Smooth muscle cell (in vitro differentiated cells): Measurements from ENCODE around the gene VPS13D. TPM values are rescaled to one million over a fixed set of nuclear protein-coding genes. Genes with fewer than 3 reads are reported as not detected.

Experiments used
- DNase-seq: peaks from one replicate; lab custom pipeline; 2025; ENCODE audit not compliant: unreplicated experiment; lab: John Stamatoyannopoulos, UW
- H2AFZ ChIP-seq: fragments of 200-600 bp; sonication (generic); 2 replicates; pipeline ENCODE4 v1.6.0; 2016; ENCODE audit warnings: antibody characterized with exemption, low read depth, mild to moderate bottlenecking
- H3F3A ChIP-seq: fragments of 200-600 bp; sonication (generic); 2 replicates; pipeline ENCODE4 v1.6.0; 2017; ENCODE audit warnings: antibody characterized with exemption, low read depth
- H3K27ac ChIP-seq: fragments of 200-600 bp; sonication (generic); 2 replicates; pipeline ENCODE4 v1.5.1; 2016; ENCODE audit warnings: low read depth, mild to moderate bottlenecking
- H3K27me3 ChIP-seq: fragments of 200-600 bp; sonication (generic); 2 replicates; pipeline ENCODE4 v1.6.1; 2016; ENCODE audit warnings: low read depth, mild to moderate bottlenecking
- H3K36me3 ChIP-seq: fragments of 200-600 bp; sonication (generic); 2 replicates; pipeline ENCODE4 v1.5.1; 2016; ENCODE audit warnings: low read depth
- H3K4me1 ChIP-seq: fragments of 200-600 bp; sonication (generic); 2 replicates; pipeline ENCODE4 v1.5.1; 2016; ENCODE audit warnings: low read depth
- H3K4me2 ChIP-seq: fragments of 200-600 bp; sonication (generic); 2 replicates; pipeline ENCODE4 v1.6.0; 2016; ENCODE audit warnings: mild to moderate bottlenecking
- H3K4me3 ChIP-seq: fragments of 200-600 bp; sonication (generic); 2 replicates; pipeline ENCODE4 v1.5.1; 2016; ENCODE audit warnings: mild to moderate bottlenecking
- H3K79me2 ChIP-seq: fragments of 200-600 bp; sonication (generic); 2 replicates; pipeline ENCODE4 v1.6.0; 2016; ENCODE audit warnings: low read depth, mild to moderate bottlenecking
- H3K9ac ChIP-seq: fragments of 200-600 bp; sonication (generic); 2 replicates; pipeline ENCODE4 v1.6.0; 2016; ENCODE audit warnings: low read depth
- H3K9me3 ChIP-seq: fragments of 200-600 bp; sonication (generic); replicated peaks from 2 replicates; pipeline ENCODE4 v1.5.1; 2016; ENCODE audit warnings: low read depth
- H4K20me1 ChIP-seq: fragments of 200-600 bp; sonication (generic); 2 replicates; pipeline ENCODE4 v1.6.0; 2016; ENCODE audit warnings: low read depth
- CTCF ChIP-seq: fragments of 200-600 bp; sonication (generic); IDR thresholded peaks from 2 replicates; pipeline ENCODE4 v1.5.1; 2017; ENCODE audit warnings: borderline replicate concordance, mild to moderate bottlenecking, antibody characterized with exemption; ENCODE audit not compliant: insufficient read depth, poor library complexity, severe bottlenecking
- WGBS: methylation state at CpG from one replicate; pipeline ENCODE4 v1.1.7; 2016; ENCODE audit warnings: low lambda C conversion rate; 5-methylcytosine and 5-hydroxymethylcytosine counted together
- polyA plus RNA-seq: library from polyadenylated mRNA; unstranded; fragments of >200 nt; fragmentation: Nextera tagmentation; extraction: Ambion mirVana; gene quantifications from 2 replicates; pipeline ENCODE4 v1.2.1, GENCODE V29; 2016
- total RNA-seq: library from RNA; depleted of rRNA; stranded (reverse); fragments of >200 nt; gene quantifications from 2 replicates; pipeline ENCODE4 v1.2.3, GENCODE V29; 2014

VPS13D gene
- total and polyA plus RNA-seq, 2 experiments from 2014 or later, result 3.5 to 20.0 TPM

DNA sequence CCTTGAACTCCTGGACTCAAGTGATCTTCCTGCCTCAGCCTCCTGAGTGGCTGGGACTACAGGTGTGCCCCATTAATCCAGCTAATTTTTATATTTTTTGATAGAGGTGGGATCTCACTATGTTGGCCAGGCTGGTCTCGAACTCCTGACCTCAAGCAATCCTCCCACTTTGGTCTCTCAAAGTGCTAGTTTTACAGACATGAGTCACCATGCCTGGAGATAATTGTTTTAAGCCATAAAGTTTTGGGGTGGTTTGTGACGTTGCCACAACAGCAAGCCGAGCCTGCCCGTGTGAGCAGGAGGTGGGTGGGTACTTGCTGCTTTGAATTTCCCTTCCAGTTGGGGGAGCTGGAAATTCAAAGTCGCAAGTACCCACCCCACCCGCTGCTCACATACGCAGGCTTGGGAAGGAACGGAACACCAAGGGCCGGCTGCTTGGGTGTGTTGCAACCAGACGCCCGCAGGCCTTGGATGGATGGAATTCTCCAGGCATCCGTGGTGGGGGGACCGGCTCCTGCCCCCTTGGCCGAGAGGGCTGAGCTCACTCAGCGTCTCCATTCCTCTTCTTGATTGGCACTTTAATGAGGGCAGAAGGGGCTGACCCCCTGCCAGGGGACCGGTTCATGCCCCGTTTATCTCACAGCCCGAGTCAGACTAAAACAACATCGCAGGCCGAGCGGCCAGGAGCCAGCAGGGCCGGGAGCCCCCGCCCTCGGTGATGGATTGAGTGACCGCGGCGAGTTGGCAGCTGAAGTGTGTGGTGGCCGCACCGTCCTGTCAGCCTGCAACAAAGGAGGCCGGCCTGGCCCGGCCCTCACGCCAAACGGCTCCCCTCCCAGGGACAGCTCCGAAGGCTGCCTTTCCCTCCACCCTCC lies 310.1 kb downstream of the VPS13D start:
- no peaks in the 10 kb centered on the region for H3K79me2 ChIP-seq
- H3K4me1 ChIP-seq, result peaks cover 23% of the 10 kb centered on the region
- H3K4me2 ChIP-seq, result peak overlapping the region; percentile 76
- peaks cover 8% of the 10 kb centered on the region for H3F3A ChIP-seq
- H3K27me3 ChIP-seq, result peaks cover 10% of the 10 kb centered on the region
- no peak for TF ChIP-seq CTCF
- no peak for DNase-seq
- no peak overlapping the region for H3K27ac ChIP-seq
- WGBS, result 7% methylated on average over 34 of the region's 34 CpGs
- H3K9ac ChIP-seq, result no peak overlapping the region
- no peaks in the 10 kb centered on the region for H4K20me1 ChIP-seq
- no peak overlapping the region for H3K4me3 ChIP-seq
- H3K36me3 ChIP-seq, result no peaks in the 10 kb centered on the region
- no peak overlapping the region for H2AFZ ChIP-seq
- H3K9me3 ChIP-seq, result peaks cover 3% of the 10 kb centered on the region

DNA sequence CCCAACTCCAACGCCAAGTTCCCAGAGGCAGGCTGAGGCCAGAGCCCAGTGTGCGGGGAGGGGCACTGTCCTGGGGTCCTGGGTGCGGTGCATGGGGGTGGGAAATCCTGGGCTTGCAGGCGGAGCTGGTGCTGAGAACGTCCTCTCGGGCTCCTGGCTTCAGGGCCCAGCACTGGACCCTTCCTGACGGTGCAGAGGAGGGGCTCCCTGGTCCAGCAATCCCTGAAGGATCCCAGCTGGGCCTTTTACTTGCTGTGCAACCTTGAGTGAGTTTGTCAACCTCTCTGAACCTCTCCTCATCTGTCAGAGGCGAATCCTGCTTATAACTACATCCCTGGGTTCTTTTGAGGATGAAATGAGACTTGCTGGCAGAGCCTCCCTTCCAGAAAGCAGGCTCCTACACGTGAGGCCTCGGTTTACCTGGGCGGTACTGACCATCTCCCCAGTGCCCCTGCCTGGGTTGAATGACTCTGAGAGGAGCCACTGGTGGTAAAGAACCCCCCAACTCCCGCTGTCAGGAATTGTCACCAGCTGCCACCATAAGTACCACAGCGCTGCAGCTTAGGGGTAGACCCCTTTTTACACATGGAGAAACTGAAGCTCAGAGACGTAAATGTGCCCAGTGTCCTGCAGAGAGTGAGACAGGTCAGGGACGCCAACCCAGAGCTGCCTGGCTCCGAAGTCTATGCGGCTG lies 310.9 kb downstream of the VPS13D start:
- H4K20me1 ChIP-seq, result no peaks in the 10 kb centered on the region
- H3K79me2 ChIP-seq, result no peaks in the 10 kb centered on the region
- peak overlapping the region; percentile 76 for H3K4me2 ChIP-seq
- 70% methylated on average over 16 of the region's 17 CpGs for WGBS
- no peaks in the 10 kb centered on the region for H3K36me3 ChIP-seq
- H2AFZ ChIP-seq, result no peak overlapping the region
- H3K27ac ChIP-seq, result no peak overlapping the region
- H3K4me3 ChIP-seq, result no peak overlapping the region
- no peak overlapping the region for H3K9ac ChIP-seq
- no peak for TF ChIP-seq CTCF
- no peak for DNase-seq
- H3K27me3 ChIP-seq, result peaks cover 8% of the 10 kb centered on the region
- no peaks in the 10 kb centered on the region for H3K9me3 ChIP-seq
- H3F3A ChIP-seq, result peaks cover 8% of the 10 kb centered on the region
- peaks cover 25% of the 10 kb centered on the region for H3K4me1 ChIP-seq

- Histone ChIP-seq H3K4me3 (no peak overlapping the region), H3K9ac (no peak overlapping the region), H3K9me3 (no peaks in the 10 kb centered on the region), H3F3A (peaks cover 8% of the 10 kb centered on the region), H3K36me3 (no peaks in the 10 kb centered on the region), H3K27me3 (peaks cover 7% of the 10 kb centered on the region), H4K20me1 (no peaks in the 10 kb centered on the region), H3K4me1 (peaks cover 25% of the 10 kb centered on the region), H3K27ac (no peak overlapping the region), H3K4me2 (no peak overlapping the region), H3K79me2 (no peaks in the 10 kb centered on the region), H2AFZ (no peak overlapping the region)
- no peak for DNase-seq
- 78% methylated on average over 17 of the region's 17 CpGs for WGBS
- no peak for TF ChIP-seq CTCF
These were observed 311.7 kb downstream of the VPS13D start for GRCh38 chr1:12541274-12542137.
